Neural crest cell (in vitro differentiated cells): ENCODE measurements around the gene CREB3L2. TPM values are rescaled to one million over a fixed set of nuclear protein-coding genes. Genes with fewer than 3 reads are reported as not detected.

Source experiments
- DNase-seq: peaks from one replicate; pipeline ENCODE4 v3.0.0; 2021; ENCODE audit warnings: low read depth, mixed read lengths, low spot score
- H3K27ac Mint-ChIP-seq: one replicate; pipeline ENCODE4 v1.8.0; 2021; ENCODE audit warnings: mild to moderate bottlenecking, mixed read lengths; ENCODE audit not compliant: unreplicated experiment
- H3K27me3 Mint-ChIP-seq: 2 replicates; pipeline ENCODE4 v1.8.0; 2021; ENCODE audit warnings: low read depth, mild to moderate bottlenecking, mixed read lengths
- H3K36me3 Mint-ChIP-seq: 2 replicates; pipeline ENCODE4 v1.8.0; 2021; ENCODE audit warnings: low read depth, mild to moderate bottlenecking, mixed read lengths
- H3K4me1 Mint-ChIP-seq: 2 replicates; pipeline ENCODE4 v1.8.0; 2021; ENCODE audit warnings: mixed read lengths
- H3K4me3 Mint-ChIP-seq: one replicate; pipeline ENCODE4 v1.8.0; 2021; ENCODE audit warnings: mild to moderate bottlenecking, mixed read lengths
- H3K9me3 Mint-ChIP-seq: 2 replicates; pipeline ENCODE4 v1.8.0; 2021; ENCODE audit warnings: mixed read lengths
- CTCF ChIP-seq: fragments of 200-600 bp; sonication (generic); conservative IDR thresholded peaks from 2 replicates; pipeline ENCODE4 v1.5.0; 2021; ENCODE audit warnings: antibody characterized with exemption, mild to moderate bottlenecking
- total RNA-seq: library from RNA; stranded (reverse); gene quantifications from 2 replicates; pipeline ENCODE4 v1.2.1, GENCODE V29; 2021

The CREB3L2 gene
- total RNA-seq, 1 donor from 2014 or later, result 51.9 TPM

- no peak for TF ChIP-seq CTCF
- Mint-ChIP-seq H3K4me1 (no peaks in the 10 kb centered on the region), H3K36me3 (peaks cover 3% of the 10 kb centered on the region), H3K9me3 (peaks cover 13% of the 10 kb centered on the region), H3K27me3 (no peaks in the 10 kb centered on the region), H3K27ac (no peak overlapping the region), H3K4me3 (no peak overlapping the region)
- no peak for DNase-seq
These were observed 27.2 kb upstream of the CREB3L2 start for GRCh38 chr7:138029126-138029525.

- TF ChIP-seq CTCF, result no peak
- H3K4me3 Mint-ChIP-seq, result no peak overlapping the region
- no peak for DNase-seq
- H3K27ac Mint-ChIP-seq, result no peak overlapping the region
- H3K27me3 Mint-ChIP-seq, result no peaks in the 10 kb centered on the region
- no peaks in the 10 kb centered on the region for H3K4me1 Mint-ChIP-seq
- peaks cover 15% of the 10 kb centered on the region for H3K9me3 Mint-ChIP-seq
- peaks cover 3% of the 10 kb centered on the region for H3K36me3 Mint-ChIP-seq
These were observed 25.2 kb upstream of the CREB3L2 start for GRCh38 chr7:138027100-138027499.

- Mint-ChIP-seq H3K36me3 (no peaks in the 10 kb centered on the region), H3K9me3 (peaks cover 12% of the 10 kb centered on the region), H3K27me3 (no peaks in the 10 kb centered on the region), H3K4me1 (no peaks in the 10 kb centered on the region), H3K4me3 (no peak overlapping the region), H3K27ac (no peak overlapping the region)
- DNase-seq, result no peak
- TF ChIP-seq CTCF, result no peak
These were observed 23.6 kb upstream of the CREB3L2 start for GRCh38 chr7:138025215-138026186.

- DNase-seq, result no peak
- H3K27me3 Mint-ChIP-seq, result no peaks in the 10 kb centered on the region
- no peaks in the 10 kb centered on the region for H3K4me1 Mint-ChIP-seq
- H3K36me3 Mint-ChIP-seq, result no peaks in the 10 kb centered on the region
- TF ChIP-seq CTCF, result no peak
- peaks cover 12% of the 10 kb centered on the region for H3K9me3 Mint-ChIP-seq
- H3K27ac Mint-ChIP-seq, result no peak overlapping the region
- no peak overlapping the region for H3K4me3 Mint-ChIP-seq
These were observed 22.9 kb upstream of the CREB3L2 start for GRCh38 chr7:138024765-138025164.

- Mint-ChIP-seq H3K4me3 (no peak overlapping the region), H3K36me3 (no peaks in the 10 kb centered on the region), H3K9me3 (peaks cover 12% of the 10 kb centered on the region), H3K27me3 (no peaks in the 10 kb centered on the region), H3K4me1 (no peaks in the 10 kb centered on the region), H3K27ac (no peak overlapping the region)
- no peak for DNase-seq
- no peak for TF ChIP-seq CTCF
These were observed 22.4 kb upstream of the CREB3L2 start for GRCh38 chr7:138024343-138024691.
